ENCODE results near the gene RIT1. TPM values are rescaled to one million over a fixed set of nuclear protein-coding genes. Genes with fewer than 3 reads are reported as not detected.

The RIT1 gene
- total and polyA plus RNA-seq, 2 of the 13 experiments (the other 11 are each of a cell fraction or from before 2014, with no cell fraction given): 12.2 to 32.2 TPM

- TF ChIP-seq MAFK (conservative IDR thresholded peaks at IDR 0.05 in 1 of 2, IDR thresholded peaks at IDR 0.05 in 1 of 2; ENCODE audit: low read length in 2 of 2): no peak
- peak; percentile 46; the same call in 1 of the 2 replicates for TF ChIP-seq ZNF772 (CRISPR knock-in tag; IDR thresholded peaks at IDR 0.05)
- TF ChIP-seq POLR2A (IDR thresholded peaks at IDR 0.05; ENCODE audit: insufficient read depth in 1 of 2, low read depth in 2 of 2, low read length in 2 of 2): peak; percentile 74 to 94
- TF ChIP-seq MED1 (CRISPR knock-in tag; IDR thresholded peaks at IDR 0.05): peak; percentile 58
- peak; percentile 81 for TF ChIP-seq KDM2A (CRISPR knock-in tag; IDR thresholded peaks at IDR 0.05; ENCODE audit: borderline replicate concordance, low read depth)
- no peak for TF ChIP-seq ZNF224 (CRISPR knock-in tag; IDR thresholded peaks at IDR 0.05)
- TF ChIP-seq PHF20 (CRISPR knock-in tag; IDR thresholded peaks at IDR 0.05): peak; percentile 90
- TF ChIP-seq ZNF33B (CRISPR knock-in tag; IDR thresholded peaks at IDR 0.05): 0 out of 2 replicates have a peak, but pooled peaks have one; percentile 60
- peak; percentile 71 for TF ChIP-seq ZNF143 (CRISPR knock-in tag; IDR thresholded peaks at IDR 0.05)
- TF ChIP-seq CBX5 (CRISPR knock-in tag; IDR thresholded peaks at IDR 0.05; ENCODE audit: borderline replicate concordance): peak; percentile 61; the same call in 1 of the 2 replicates
- peak; percentile 91 for TF ChIP-seq ZNF687 (CRISPR knock-in tag; IDR thresholded peaks at IDR 0.05)
- TF ChIP-seq ZGPAT (CRISPR knock-in tag; IDR thresholded peaks at IDR 0.05): peak; percentile 58; the same call in 1 of the 2 replicates
- peak; percentile 93 for TF ChIP-seq THAP11 (CRISPR knock-in tag; IDR thresholded peaks at IDR 0.05)
- TF ChIP-seq SRF (IDR thresholded peaks at IDR 0.05; ENCODE audit: low read depth, low read length): peak; percentile 71; the same call in 1 of the 2 replicates
- TF ChIP-seq, protein P1, sequence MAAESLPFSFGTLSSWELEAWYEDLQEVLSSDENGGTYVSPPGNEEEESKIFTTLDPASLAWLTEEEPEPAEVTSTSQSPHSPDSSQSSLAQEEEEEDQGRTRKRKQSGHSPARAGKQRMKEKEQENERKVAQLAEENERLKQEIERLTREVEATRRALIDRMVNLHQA (CRISPR knock-in tag; IDR thresholded peaks at IDR 0.05): no peak
- peak; percentile 55; the same call in 1 of the 2 replicates for TF ChIP-seq ZZZ3 (CRISPR knock-in tag; IDR thresholded peaks at IDR 0.05; ENCODE audit: borderline replicate concordance)
- TF ChIP-seq ZNF816 (CRISPR knock-in tag; IDR thresholded peaks at IDR 0.05; ENCODE audit: borderline replicate concordance): peak; percentile 57
- no peak for TF ChIP-seq KAT7 (CRISPR knock-in tag; IDR thresholded peaks at IDR 0.05; ENCODE audit: borderline replicate concordance)
- TF ChIP-seq, protein P2, sequence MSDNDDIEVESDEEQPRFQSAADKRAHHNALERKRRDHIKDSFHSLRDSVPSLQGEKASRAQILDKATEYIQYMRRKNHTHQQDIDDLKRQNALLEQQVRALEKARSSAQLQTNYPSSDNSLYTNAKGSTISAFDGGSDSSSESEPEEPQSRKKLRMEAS (IDR thresholded peaks at IDR 0.05): peak; percentile 66
- TF ChIP-seq, protein P3, sequence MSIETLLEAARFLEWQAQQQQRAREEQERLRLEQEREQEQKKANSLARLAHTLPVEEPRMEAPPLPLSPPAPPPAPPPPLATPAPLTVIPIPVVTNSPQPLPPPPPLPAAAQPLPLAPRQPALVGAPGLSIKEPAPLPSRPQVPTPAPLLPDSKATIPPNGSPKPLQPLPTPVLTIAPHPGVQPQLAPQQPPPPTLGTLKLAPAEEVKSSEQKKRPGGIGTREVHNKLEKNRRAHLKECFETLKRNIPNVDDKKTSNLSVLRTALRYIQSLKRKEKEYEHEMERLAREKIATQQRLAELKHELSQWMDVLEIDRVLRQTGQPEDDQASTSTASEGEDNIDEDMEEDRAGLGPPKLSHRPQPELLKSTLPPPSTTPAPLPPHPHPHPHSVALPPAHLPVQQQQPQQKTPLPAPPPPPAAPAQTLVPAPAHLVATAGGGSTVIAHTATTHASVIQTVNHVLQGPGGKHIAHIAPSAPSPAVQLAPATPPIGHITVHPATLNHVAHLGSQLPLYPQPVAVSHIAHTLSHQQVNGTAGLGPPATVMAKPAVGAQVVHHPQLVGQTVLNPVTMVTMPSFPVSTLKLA (IDR thresholded peaks at IDR 0.05): peak; percentile 46; the same call in 1 of the 2 replicates
- TF ChIP-seq, protein P4, sequence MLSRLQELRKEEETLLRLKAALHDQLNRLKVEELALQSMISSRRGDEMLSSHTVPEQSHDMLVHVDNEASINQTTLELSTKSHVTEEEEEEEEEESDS (CRISPR knock-in tag; IDR thresholded peaks at IDR 0.05; ENCODE audit: borderline replicate concordance): no peak
- TF ChIP-seq GATAD2A (CRISPR knock-in tag; IDR thresholded peaks at IDR 0.05): peak; percentile 48
These were observed 53.9 kb downstream of the RIT1 start, which contains the start of gene GON4L (continued) for GRCh38 chr1:155856975-155857930.
